ENCODE results near the gene CUX1. TPM values are rescaled to one million over a fixed set of nuclear protein-coding genes. Genes with fewer than 3 reads are reported as not detected.

Gene CUX1
- total and polyA plus RNA-seq, 9 donors, result 42.2 to 151 (median 126) TPM

DNA sequence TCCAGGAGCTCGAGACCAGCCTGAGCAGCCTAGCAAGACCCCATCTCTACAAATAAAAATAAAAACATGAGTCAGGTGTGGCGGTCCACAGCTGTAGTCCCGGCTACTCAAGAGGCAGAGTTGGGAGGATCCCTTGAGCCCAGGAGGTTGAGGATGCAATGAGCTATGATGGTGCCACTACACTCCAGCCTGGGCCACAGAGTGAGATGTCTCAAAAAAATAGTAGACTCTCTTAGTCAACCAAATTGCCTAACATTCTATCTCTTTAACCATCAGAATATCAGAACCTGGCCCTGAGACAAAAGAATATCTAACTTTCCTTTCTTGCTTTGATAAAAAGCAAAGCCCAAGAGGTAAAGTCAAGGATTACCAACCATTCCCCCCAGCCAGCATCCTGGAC lies 35.0 kb upstream of the CUX1 start:
- no peak overlapping the region for H3K27ac ChIP-seq
- H3K4me1 ChIP-seq (ENCODE audit: insufficient read depth), result no peaks in the 10 kb centered on the region
- H3K4me3 ChIP-seq, result no peak overlapping the region
- TF ChIP-seq EP300 (IDR thresholded peaks at IDR 0.05) (no peak), POLR2A (IDR thresholded peaks at IDR 0.05) (no peak)
- TF ChIP-seq, protein P1, sequence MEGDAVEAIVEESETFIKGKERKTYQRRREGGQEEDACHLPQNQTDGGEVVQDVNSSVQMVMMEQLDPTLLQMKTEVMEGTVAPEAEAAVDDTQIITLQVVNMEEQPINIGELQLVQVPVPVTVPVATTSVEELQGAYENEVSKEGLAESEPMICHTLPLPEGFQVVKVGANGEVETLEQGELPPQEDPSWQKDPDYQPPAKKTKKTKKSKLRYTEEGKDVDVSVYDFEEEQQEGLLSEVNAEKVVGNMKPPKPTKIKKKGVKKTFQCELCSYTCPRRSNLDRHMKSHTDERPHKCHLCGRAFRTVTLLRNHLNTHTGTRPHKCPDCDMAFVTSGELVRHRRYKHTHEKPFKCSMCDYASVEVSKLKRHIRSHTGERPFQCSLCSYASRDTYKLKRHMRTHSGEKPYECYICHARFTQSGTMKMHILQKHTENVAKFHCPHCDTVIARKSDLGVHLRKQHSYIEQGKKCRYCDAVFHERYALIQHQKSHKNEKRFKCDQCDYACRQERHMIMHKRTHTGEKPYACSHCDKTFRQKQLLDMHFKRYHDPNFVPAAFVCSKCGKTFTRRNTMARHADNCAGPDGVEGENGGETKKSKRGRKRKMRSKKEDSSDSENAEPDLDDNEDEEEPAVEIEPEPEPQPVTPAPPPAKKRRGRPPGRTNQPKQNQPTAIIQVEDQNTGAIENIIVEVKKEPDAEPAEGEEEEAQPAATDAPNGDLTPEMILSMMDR (IDR thresholded peaks at IDR 0.05), result no peak
- no peaks in the 10 kb centered on the region for H3K36me3 ChIP-seq
- H3K9me3 ChIP-seq, result no peaks in the 10 kb centered on the region
- intact Hi-C loops (cut with DNase I), result no loop called here
- H3K27me3 ChIP-seq, result no peaks in the 10 kb centered on the region
- no peak for DNase-seq
- 89 to 97% (median 95%) methylated on average over 3 of the region's 3 CpGs for WGBS, 3 donors

DNA sequence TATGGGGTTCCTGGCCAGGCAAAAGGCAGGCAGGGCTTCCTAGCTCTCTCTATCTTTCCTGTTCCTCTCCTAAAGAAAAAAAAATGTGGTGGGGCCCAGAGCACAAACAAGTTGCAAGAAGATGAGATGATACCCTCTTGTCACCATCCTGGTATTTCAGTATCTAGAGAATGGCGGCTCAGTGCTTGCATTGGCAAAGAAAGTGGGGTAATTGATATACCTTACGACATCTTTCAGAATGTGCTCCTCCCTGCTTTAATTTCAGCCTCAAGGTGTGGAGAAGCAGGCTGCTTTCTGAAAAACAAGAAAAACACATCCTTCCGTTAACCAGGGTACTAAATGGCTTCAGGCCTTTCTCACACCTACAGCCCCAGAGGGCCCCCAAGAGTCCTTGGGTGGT lies 34.5 kb upstream of the CUX1 start:
- no peaks in the 10 kb centered on the region for H3K36me3 ChIP-seq
- TF ChIP-seq, protein P1 (IDR thresholded peaks at IDR 0.05), result no peak
- TF ChIP-seq POLR2A (IDR thresholded peaks at IDR 0.05) (no peak), EP300 (IDR thresholded peaks at IDR 0.05) (no peak)
- H3K4me3 ChIP-seq, result no peak overlapping the region
- H3K9me3 ChIP-seq, result no peaks in the 10 kb centered on the region
- no peak overlapping the region for H3K27ac ChIP-seq
- DNase-seq, result no peak
- no peaks in the 10 kb centered on the region for H3K27me3 ChIP-seq
- intact Hi-C loops (cut with DNase I), result no loop called here
- whole genome bisulfite sequencing, 3 donors, result 85 to 88% (median 86%) methylated on average over 3 of the region's 3 CpGs
- no peaks in the 10 kb centered on the region for H3K4me1 ChIP-seq (ENCODE audit: insufficient read depth)

DNA sequence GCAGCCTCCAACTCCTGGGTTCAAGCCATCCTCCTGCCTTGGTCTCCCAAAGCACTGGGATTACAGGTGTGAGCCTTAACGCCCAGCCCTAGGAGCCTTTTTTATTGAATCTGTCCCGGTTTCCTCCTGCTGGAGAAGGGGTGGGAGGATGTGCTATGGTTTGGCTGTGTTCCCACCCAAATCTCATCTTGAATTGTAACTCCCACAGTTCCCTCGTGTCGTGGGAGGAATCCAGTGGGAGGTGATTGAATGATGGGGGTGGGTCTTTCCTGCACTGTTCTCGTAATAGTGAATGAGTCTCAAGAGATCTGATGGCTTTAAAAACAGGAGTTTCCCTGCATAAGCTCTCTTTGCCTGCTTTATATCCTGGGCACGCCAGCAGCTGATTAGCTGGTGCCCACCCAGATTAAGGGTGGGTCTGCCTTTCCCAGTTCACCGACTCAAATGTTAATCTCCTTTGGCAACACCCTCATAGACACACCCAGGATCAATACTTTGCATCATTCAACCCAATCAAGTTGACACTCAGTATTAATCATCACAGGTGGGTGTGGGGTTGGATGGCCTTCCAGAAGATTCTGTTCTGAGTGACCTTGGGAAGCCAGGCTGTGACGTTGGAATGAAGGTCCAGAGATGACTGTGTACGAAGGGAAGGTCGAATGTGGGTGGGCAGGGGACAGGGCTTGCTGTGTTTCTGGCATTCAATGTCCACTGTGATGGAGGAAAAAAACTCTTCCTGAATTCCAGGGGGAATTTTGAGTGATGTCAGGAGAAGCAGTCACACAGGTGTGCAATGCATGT lies 33.8 kb upstream of the CUX1 start:
- H3K9me3 ChIP-seq, result no peaks in the 10 kb centered on the region
- H3K4me3 ChIP-seq, result no peak overlapping the region
- H3K4me1 ChIP-seq (ENCODE audit: insufficient read depth), result no peaks in the 10 kb centered on the region
- WGBS, 3 donors, result 11 to 21% (median 16%) methylated on average over 10 of the region's 10 CpGs
- TF ChIP-seq, protein P1 (IDR thresholded peaks at IDR 0.05), result no peak
- no peak for TF ChIP-seq EP300 (IDR thresholded peaks at IDR 0.05)
- TF ChIP-seq POLR2A (IDR thresholded peaks at IDR 0.05), result no peak
- DNase-seq, result peak in 1 of 5 donors; percentile 24
- intact Hi-C loops (cut with DNase I), result no loop called here
- no peaks in the 10 kb centered on the region for H3K27me3 ChIP-seq
- no peaks in the 10 kb centered on the region for H3K36me3 ChIP-seq
- H3K27ac ChIP-seq, result no peak overlapping the region

DNA sequence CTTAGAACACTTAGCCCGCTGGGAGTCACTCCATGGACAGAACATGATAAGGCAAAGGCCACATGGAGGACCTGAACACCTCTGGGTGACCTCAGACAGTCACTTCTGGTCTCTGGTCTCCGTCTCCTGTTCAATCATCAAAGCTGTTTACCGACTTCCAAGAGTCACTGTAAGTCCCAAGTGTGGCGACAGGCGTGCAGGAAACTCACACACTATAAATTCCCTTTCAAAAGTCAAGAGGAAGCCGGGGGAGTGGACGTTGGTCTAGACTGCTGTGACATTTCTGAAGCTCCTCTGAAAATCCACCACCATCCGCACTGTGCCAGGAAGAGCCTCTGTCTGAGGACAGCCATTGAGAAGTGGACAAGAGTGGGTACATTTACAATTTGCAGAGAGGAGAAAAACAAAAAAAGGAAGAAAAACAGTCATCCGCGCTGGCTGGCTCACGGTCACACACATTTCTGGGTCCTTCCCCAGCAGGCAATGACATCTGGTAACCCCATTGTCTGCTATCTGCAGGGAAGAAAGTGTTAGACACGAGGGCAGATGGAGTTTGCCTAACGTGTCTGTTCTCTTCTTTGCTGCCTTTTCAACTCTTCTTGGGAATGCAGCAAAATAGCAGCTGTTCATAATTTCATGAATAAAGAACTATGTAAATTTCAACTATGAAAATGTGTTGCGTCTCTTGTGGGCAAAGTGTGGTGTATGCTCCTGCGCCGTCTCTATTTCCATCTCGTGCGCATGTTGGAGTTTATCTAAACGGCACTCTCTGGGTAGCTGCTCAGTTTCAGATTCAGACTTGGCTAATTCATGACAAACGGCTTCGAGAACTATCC lies 32.9 kb upstream of the CUX1 start:
- Histone ChIP-seq H3K36me3 (no peaks in the 10 kb centered on the region), H3K27me3 (no peaks in the 10 kb centered on the region), H3K4me3 (no peak overlapping the region), H3K27ac (peak overlapping the region; percentile 14 to 28), H3K9me3 (no peaks in the 10 kb centered on the region), H3K4me1 (ENCODE audit: insufficient read depth) (no peaks in the 10 kb centered on the region)
- intact Hi-C loops (cut with DNase I), result no loop called here
- DNase-seq, result peak in 3 of 5 donors; percentile 14 to 32 (median 28)
- TF ChIP-seq POLR2A (IDR thresholded peaks at IDR 0.05), result no peak
- 24 to 35% (median 29%) methylated on average over 21 of the region's 21 CpGs for WGBS, 3 donors

All from ovary (tissue), 9 donors.